HG03575 (cell line): ENCODE results near the gene RUNX1.
"Not testable (repeated sequence)": the region's sequence is repeated elsewhere in the genome, so short reads cannot be mapped to it uniquely, and the experiment has no call there.

Source experiments
- ATAC-seq: cut with Tn5 transposase; IDR thresholded peaks from one replicate; pipeline ENCODE4 v1.9.1; 2021; ENCODE audit not compliant: unreplicated experiment, insufficient number of reproducible peaks, low FRiP score; ENCODE audit errors: extremely low read depth

Gene RUNX1

GRCh38 chr21:34960687-34961086, 88.4 kb downstream of the RUNX1 start:
- no peak for ATAC-seq

GRCh38 chr21:34959607-34960006, 89.5 kb downstream of the RUNX1 start:
- ATAC-seq = no peak

- no peak for ATAC-seq
Observed at GRCh38 chr21:34958040-34958439, 91.1 kb downstream of the RUNX1 start.

GRCh38 chr21:34956416-34957316, 92.4 kb downstream of the RUNX1 start:
- ATAC-seq = no peak

DNA sequence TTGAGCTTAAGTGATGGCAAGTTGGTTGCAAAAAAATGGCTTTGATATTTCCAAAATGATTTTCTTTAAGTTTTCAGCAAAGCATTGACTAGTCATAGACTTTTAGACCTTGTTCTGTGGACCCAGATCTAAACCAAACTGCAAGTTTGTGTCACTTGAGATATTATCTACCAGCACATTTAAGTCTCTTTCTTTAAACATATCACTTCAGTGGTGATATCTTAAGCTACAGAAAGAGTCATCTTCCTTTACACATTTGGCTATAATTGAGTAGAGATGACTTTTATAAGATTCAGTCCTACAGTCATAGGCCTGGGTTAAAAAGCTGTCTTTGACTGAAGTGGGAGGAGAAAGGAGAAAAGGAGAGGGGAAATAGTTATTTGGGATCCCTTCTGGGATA, 95.2 kb downstream of the RUNX1 start:
- ATAC-seq = no peak

DNA sequence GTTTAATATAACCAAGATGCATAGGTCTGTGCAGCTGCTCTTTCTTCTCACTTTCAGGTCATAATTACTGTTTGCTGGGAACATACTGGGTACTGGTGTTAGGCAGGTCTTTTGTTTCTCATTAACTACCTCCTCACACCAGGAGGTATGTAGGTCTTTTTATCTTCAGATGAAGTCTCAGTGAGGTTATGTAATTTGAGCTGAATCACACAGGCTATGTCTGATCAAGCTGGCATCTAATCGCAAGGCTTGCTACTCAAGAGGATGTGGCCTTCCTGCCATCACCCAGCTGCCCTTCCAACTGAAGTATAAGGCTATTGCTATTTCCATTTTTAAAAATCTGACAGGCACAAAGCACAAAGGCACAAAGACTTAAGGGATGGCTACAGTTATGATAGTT, 96.4 kb downstream of the RUNX1 start:
- no peak for ATAC-seq

- not testable (repeated sequence) for ATAC-seq
Observed at GRCh38 chr21:34951868-34952267, 97.2 kb downstream of the RUNX1 start.

DNA sequence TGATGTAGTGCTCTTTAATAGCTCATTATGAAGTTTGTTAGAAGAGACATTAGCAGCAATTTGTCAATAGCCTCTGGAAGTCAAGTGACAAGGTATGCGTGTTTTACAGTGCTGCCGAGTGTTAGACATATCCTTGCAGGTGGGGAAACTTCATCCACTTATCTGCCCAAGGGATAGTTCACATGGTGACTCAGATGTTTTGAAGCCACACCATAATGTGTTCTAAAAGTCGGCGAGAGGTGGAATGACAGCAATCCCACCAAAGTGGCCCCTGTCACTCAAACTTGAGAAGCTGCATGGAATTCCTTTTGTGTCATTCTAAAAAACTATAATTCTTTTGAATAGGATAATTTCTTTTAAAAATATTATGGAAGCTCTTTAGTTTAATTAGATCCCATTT, 98.1 kb downstream of the RUNX1 start:
- ATAC-seq = no peak

DNA sequence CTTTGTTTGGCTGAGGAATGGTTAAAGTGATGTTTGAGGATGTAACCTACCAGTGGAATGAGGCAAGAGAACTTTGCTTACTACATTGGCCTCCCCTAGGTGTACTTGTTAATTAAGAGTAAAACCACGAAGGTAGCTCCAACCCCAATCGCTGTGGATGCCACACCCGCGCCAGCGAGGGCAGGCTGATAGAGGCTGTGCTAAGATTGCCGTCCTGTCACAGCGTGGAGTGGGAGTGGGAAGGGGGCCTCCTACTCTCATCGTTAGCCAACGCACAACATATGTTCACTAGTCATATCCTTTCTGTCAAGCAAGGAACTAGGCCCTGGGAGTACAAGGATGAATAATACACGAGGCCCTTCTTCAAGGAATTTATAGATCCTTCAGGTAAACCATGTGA, 99.6 kb downstream of the RUNX1 start:
- no peak for ATAC-seq

GRCh38 chr21:34949030-34949429, 100.1 kb downstream of the RUNX1 start:
- ATAC-seq = no peak

- no peak for ATAC-seq
Observed at GRCh38 chr21:34948157-34948556, 100.9 kb downstream of the RUNX1 start.

DNA sequence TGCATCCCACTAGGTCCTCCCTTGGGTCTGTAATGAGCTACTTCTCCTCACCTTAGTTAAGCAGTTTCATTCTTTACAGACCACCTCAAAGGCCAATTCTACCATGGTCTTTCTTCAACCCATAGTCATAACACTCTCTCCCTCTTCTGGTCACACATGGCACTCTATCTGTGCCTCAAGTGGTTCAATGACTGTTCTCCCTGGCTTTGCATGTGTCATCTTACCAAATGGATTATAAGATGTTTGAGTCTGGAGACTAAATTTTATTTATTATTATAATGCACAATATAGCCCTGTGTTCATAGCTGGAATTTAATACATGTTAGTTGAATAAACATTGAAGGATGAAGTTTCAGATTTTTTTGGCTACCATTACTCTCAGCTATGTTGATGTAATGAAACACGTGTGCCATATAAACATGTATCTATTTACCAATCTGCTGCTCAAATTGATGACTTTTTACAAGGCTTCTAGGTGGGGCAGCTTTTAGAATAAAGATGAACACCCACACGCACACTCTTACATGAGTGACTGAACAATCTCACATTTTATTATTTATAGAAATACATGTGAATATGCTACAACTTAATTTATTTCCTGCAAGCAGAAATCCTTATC, 102.1 kb downstream of the RUNX1 start:
- ATAC-seq = no peak

GRCh38 chr21:34946385-34946840, 102.7 kb downstream of the RUNX1 start:
- no peak for ATAC-seq

DNA sequence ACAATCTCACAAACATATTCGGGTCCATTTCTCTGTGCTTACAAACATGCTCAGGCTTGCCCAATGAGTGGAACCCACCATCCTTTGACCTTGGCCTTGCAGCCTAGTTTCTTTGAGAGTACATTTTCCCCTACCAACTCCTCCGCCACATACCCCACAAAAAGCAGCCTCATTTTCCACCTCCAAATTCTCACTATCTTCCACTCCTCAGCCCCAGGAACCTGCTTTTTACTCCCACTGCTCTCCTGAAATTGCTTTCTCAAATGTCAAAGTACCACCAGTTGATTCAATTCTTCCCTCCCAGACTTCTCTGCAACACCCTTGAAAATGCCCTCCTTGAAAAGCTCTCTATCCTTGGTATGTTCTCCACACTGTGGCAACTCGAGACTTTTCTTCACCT, 103.8 kb downstream of the RUNX1 start:
- ATAC-seq = no peak

GRCh38 chr21:34944015-34944755, 104.9 kb downstream of the RUNX1 start:
- ATAC-seq = no peak

- no peak for ATAC-seq
Observed at GRCh38 chr21:34942911-34943310, 106.2 kb downstream of the RUNX1 start.

GRCh38 chr21:34941162-34941561, 107.9 kb downstream of the RUNX1 start:
- no peak for ATAC-seq

DNA sequence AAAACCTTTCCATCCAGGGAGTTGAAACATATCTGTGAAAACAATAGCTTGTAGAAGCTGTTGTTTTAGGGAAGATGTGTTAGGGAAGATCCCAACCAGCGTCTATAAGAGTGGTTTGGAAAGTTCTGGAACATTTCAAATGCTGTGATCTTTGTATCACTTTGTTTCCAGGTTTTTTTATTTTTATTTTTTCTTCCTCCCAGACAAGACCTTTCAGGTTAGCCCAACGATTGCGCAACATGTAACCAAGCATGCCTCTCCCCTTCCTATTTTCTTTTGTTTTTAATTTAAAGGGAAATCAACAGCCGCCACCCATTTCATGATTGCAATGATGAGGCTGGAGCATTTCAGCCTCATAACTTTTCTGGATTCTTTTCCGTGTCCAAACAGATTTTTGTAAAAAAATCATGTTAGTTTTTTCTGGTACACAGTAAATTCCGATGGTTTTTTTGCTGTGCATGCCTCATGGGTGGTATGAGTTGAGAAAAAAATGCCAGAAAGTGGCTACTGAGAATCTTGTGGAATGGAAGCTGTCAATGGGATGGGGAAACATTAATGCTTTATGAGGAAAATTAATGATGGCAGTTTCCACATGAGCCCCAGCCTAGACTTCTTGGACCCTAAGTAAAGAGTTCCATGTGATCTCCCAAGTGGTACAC, 109.3 kb downstream of the RUNX1 start:
- no peak for ATAC-seq

DNA sequence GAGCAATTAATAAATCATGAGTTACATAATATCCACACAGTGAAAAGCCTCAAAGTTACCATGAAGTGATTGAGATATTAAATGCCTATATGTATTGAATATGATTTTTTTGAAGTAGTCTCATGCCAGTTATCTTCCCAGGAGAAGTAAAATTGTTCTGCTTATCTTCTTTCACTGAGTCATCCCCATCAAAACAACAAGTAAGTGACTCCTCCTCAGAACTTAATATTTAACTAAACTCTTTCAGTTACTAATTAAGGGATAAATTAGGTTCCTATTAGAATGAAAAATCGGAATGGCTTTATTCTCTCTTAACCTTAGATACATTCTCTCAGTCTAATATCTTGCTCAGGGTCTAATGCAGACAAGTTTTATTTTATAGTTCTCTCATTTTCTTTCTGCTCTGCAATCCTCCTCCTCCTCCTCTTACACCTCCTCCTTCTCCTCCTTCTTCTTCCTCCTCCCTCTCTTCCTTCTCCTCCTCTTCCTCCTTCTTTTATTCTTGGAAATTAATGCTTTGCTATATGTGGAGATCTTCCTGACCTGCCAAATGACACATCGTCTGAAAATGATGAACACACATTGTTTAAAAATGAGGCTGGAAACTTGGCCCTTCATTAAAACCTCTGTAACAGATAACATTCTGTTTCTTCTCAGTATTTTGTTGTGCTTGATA, 110.9 kb downstream of the RUNX1 start:
- no peak for ATAC-seq
